GM21447 (cell line): ENCODE data around the gene PATE1.

ENCODE experiments used
- ATAC-seq: cut with Tn5 transposase; IDR thresholded peaks from one replicate; pipeline ENCODE4 v1.9.1; 2021; ENCODE audit not compliant: unreplicated experiment

The PATE1 gene

DNA sequence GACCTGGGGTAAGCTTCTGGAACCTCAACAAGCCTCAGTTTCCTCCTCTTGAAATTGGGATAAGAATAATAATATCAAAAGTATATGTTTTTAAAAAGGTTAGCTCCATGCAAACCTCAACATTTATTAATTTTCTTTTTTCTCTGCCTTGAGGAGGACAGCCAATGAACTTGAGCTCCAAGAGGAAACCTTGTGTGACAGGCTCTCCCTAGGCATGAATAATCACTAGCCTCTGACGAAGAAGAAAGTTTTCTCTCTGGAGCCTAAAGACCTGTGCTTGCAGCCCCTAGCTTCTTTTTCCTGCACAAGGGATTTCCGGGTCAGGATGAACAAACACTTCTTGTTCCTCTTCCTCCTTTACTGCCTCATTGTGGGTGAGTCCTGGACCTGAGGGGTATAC lies 41.7 kb downstream of the PATE1 start, which contains the start of gene PATE3:
PATE3 (plus strand) TSS at position 301 of the 400 bp plus-strand sequence; CDS start at position 326, 25 bp downstream.
- ATAC-seq = no peak

DNA sequence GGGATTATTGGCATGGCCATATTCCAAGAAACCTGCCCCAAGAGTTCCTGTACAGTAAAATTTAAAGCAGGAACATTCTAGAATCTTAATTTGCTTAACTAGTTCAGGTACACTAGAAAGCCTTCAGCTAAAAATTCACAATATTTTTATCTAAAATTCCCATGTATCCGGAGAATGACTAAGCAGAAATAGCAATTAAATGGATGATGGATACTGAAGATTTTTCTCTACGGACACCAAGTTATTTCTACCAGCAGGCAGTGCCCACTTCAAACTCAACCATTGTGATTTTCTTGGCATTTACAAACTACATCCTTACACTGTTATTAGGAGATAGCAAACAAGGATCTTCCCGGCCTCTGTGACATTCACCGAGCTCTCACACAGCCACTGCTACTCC lies 44.7 kb downstream of the PATE1 start:
- no peak for ATAC-seq

- no peak for ATAC-seq
These were observed 51.6 kb downstream of the PATE1 start for GRCh38 chr11:125797641-125798040.
